HG03378 (cell line): ENCODE results near the gene SP3.

Experiments
- ATAC-seq: cut with Tn5 transposase; IDR thresholded peaks from one replicate; pipeline ENCODE4 v1.9.1; 2021; ENCODE audit warnings: mild to moderate bottlenecking, moderate library complexity; ENCODE audit not compliant: unreplicated experiment

Gene SP3

DNA sequence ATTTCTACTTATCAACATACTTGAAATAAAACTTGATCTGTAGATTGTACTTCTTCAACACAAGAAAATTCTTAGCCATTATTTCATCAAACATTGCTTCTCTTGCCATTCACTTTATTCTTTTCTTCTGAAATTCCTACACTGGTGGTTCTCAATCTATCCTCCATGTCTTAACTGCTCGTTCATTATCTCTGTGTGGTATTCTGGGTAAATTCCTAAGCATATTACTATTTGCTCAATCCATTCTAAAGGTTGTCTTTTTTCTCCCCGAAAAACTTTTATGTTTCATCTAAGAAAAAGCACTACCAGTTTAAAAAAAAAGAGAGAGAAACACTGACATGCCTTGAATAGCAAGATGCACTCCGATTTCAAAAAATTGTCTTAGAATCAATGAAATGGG is 18.0 kb downstream of the SP3 start:
- ATAC-seq, result no peak

DNA sequence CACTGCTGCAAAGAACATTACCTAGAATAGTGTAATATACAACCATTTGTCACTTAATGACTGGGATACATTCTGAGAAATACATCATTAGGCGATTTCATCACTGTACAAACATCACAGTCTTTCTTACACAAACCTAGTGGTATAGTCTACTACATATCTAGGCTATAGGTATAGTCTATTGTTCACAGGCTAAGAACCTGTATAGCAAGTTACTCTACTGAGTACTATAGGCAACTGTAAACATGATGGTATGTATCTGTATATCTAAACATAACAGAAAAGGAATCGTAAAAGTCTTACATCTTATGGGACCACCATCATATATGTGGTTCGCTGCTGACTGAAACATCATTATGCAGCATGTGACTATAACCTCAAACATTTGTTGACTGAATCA is 21.4 kb downstream of the SP3 start:
- no peak for ATAC-seq

DNA sequence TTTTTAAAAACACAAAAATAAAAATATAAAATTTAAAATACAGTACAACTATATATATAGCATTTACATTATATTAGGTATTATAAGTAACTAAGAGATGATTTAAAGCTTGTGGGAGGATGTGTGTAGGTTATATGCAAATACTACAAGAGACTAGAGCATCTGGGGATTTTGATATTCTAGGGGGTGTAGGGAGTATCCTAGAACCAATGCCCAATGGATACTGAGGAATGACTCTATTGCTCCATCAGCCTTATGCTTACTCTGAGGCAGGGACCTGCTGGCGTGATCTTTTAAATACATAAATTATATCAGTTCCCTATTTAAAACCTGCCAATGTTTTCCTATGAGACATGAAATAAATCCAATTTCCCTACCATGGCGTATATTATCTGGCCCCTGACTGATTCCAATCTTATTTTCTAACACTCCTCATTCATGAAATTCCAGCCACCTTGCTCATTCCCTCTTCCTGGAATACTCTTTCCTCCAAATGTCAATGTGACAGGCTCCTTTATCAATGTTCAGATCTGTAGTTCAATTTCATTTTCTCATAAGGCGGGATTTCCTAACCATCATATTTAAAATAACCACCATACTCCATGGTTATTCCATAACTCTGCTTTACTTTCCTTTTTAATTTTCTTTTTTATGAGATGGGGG is 22.2 kb downstream of the SP3 start:
- ATAC-seq, result no peak

GRCh38 chr2:173941567-173941966 is 23.6 kb downstream of the SP3 start:
- no peak for ATAC-seq

DNA sequence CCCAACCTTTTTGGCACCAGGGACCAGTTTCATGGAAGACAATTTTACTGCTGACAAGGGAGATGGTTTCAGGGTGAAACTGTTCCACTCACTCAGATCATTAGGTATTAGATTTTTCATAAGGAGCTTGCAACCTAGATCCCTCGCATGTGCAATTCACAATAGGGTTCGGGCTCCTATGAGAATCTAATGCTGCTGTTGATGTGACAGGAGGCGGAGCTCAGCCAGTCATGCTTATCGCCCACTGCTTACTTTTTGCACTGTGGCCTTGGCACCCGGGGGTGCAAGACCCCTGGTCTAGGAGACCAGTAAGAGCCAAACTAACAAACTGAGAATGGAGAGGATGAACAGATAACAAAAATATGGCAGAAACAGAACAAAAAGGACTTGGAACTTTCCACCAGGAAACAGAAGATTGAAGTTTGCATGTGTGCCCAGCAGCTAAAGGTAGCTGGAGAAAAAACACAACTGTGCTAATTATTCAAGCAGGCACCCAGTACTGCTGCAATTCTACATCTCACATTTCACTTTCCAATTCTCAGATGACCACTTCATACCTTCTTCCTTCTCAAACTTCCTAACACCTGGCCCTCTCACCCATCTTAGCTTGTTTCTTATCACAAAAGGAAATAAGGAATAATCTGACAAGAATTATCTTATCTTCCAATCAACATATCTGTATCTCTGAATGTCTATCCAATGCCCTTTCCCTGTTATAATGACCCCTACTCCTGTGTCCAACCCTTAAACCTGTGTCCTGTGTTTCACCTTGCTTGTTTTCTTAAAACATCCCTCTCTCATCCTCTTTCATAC is 24.8 kb downstream of the SP3 start:
- no peak for ATAC-seq

DNA sequence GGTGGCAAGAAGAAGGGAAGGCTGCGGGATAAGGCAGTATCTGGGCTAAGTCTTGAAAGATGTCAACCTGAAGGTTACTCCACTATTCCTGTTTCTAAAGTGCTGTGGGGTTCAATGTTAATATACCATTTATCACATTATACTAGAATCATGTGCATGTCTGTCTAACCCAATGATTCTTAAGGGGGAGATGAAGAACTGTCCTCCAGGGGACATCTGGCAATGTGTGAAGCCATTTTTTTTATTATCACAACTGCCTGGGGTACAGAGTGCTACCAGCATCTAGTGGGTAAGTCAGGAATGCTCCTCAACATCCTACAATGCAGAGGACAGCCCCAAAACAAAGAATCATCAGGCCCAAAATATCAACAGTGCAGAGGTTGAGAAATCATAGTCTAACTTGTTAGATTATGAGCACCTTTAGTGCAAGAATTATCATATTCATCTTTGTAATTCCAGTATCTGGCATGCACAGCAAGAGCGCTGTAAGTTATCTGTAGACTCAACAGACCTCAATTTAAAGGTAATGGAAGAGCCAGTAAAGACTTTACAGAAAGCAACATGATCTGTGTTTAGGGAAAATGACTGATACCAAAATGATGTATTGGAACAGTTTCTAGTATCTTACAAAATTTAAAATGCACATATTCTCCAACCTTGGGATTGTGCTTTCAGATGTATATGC is 26.3 kb downstream of the SP3 start:
- ATAC-seq, result no peak

GRCh38 chr2:173935305-173935704 is 29.9 kb downstream of the SP3 start:
- no peak for ATAC-seq

DNA sequence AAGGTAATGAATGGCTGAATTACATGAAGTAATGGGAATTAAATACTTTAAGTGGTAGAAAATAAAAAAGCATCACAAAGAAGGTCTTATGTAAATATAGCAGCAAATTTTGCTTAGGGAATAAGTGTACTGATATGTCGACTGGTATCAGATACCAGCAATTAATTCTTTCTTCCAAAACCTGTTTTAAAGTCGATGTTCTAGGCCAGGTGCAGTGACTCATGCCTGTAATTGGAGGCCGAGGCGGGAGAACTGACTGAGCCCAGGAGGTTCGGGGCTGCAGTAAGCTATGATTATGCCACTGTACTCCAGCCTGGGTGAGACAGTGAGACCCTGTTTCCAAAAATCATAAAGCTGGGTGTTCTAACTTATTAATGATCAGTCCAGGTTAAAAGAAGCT is 30.3 kb downstream of the SP3 start:
- no peak for ATAC-seq

DNA sequence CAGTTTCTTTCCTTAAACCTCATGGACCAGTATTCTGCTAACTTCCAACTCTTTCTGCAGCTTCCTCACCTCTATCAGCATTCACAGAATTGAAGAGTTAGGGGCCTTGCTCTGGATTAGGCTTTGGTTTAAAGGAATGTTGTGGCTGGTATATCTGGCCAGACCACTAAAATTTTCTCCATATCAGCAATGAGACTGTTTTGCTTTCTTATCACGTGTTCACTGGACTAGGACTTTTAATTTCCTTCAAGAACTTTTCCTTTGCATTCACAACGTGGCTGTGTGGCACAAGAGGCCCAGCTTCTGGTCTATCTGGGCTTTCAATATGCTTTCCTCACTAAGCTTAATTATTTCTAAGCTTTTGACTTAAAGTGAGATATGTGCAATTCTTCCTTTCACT is 33.4 kb downstream of the SP3 start:
- no peak for ATAC-seq

DNA sequence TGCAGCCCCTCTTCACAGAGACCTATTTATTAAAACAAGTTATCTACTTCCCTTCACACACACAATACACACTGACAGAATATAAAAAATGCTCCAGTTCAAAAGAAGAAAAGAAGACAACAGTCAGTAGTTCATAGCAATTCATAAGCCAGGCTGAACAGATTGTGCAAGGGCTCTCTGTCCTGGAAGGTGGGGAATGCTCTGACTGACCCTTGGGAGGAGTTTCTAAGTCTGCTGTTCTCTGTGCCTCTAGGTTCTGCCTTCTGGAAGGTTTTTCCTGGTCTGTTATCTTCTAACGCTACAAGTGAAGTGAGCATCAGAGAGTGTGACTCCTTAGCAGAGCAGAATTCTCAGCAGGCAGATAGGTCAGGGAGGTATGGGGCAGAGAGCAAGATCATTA is 35.7 kb downstream of the SP3 start:
- ATAC-seq, result no peak

DNA sequence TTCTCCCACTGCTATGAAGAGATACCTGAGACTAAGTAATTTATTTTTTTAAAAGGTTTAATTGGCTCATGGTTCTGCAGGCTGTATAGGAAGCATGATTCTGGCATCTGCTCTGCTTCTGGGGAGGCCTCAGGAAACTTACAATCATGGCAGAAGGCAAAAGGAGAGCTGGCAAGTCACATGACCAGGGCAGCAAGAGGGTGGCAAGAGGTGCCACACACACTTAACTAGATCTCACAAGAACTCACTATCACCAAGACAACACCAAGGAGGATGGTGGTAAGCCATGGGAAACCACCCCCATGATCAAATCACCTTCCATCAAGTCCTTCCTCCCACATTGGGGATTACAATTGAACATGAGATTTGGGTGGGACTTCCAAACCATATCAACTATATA is 38.3 kb downstream of the SP3 start:
- ATAC-seq, result no peak

GRCh38 chr2:173924285-173924684 is 40.9 kb downstream of the SP3 start:
- ATAC-seq, result no peak

GRCh38 chr2:173922760-173923159 is 42.4 kb downstream of the SP3 start:
- ATAC-seq, result no peak

DNA sequence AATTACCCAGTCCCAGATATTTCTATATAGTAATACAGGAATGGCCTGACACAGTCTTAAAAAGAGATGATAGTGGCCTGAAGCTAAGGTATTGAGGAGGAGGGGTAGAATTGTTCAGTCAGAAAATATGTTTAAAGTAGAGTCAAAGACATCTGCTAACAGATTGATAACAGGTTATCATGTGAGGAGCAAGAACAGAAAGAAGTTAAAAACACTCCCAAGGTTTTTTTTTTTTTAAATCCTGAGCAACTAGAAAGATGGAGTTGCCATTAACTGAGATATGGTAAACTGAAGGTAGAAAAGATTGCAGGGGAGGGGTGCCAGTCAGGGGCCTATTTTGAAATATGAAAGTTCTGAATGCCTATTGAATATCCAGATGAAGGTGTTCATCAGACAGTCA is 43.1 kb downstream of the SP3 start:
- no peak for ATAC-seq

- ATAC-seq, result no peak
Observed at GRCh38 chr2:173914055-173914927, 50.9 kb downstream of the SP3 start.

DNA sequence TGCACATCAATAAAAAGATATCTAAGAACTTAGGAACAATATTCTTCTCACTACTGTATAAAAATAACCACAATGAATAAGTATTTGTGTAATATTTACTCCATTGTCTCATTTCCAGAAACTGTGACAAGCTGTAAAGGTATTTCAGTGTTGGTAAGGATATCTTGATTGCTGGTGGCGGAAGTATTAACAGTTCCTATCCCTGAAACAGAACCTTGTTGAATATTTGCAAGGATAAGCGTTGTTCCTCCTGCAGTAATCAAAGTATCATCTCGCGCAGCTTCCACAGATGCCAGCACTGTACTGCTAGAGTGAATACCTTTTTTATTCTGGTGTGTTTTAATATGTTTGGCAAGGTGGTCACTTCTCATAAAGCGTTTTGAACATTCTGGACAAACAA is 55.3 kb downstream of the SP3 start:
- ATAC-seq, result no peak

- no peak for ATAC-seq
Observed at GRCh38 chr2:173906626-173907025, 58.5 kb downstream of the SP3 start.

- ATAC-seq, result no peak
Observed at GRCh38 chr2:173903601-173904394, 61.4 kb downstream of the SP3 start.

GRCh38 chr2:173898996-173899395 is 66.2 kb downstream of the SP3 start:
- no peak for ATAC-seq

DNA sequence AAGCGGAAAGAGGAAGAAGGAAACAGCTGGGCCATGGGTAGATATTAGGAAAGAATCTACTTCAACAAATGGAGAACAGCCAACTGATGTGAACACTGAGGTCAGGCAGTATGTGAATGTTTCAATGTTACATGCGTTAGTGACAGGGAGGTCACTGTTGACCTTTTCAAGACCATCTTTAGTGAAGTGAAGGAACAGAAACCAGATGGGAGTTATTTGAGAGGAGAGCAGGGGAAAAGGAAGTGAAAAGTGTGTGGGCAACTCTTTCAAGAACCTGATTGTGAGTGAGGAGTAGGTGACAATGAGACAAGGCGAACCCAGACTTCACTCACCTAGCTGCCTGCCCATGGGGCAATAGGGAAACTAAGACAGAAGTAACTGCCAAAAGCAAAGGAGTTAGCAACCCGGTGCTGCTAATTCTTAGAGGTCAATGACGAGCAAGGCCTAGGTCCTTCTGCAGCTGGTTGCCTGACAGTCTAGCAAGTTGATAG is 67.0 kb downstream of the SP3 start:
- ATAC-seq, result peak; percentile 94
